Stimulated activated CD4-positive, alpha-beta T cell treated with anti-CD3 and anti-CD28 coated beads, Interleukin-15, amount 100 ng/mL, for 24 hours (primary cell): ENCODE measurements around the gene COG3.

ENCODE experiments used
- DNase-seq: peaks from one replicate; pipeline ENCODE4 v3.0.0-alpha.2; 2020

Gene COG3

DNA sequence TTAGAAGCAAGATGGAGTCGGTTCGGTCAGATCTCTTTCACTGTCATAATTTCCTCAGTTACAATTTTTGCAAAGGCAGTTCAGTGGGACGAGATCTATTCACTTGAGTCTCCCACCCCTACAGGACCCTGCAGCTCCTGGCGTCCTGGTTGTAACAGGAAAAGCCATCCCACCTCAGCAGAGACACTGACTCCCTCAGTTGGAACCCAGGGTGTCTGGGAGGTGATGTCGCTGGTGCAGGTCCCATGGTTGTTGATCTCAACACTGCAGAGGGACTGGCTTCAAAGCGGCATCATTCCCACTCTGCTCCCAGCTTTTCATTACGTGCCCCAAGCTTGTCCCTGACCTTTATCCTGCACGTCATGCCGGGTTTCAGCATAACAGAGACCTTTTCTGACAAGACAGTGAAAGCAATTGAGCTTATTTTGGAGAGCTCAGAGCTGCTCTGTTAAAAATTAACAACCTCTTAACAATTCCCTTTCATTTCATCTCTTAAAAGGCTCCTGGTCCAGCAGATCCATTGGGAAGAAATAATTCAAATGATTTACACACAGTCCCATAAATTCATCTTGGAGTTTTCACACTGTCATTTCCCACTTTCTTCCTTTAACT, 17.6 kb upstream of the COG3 start:
- DNase-seq: no peak

DNA sequence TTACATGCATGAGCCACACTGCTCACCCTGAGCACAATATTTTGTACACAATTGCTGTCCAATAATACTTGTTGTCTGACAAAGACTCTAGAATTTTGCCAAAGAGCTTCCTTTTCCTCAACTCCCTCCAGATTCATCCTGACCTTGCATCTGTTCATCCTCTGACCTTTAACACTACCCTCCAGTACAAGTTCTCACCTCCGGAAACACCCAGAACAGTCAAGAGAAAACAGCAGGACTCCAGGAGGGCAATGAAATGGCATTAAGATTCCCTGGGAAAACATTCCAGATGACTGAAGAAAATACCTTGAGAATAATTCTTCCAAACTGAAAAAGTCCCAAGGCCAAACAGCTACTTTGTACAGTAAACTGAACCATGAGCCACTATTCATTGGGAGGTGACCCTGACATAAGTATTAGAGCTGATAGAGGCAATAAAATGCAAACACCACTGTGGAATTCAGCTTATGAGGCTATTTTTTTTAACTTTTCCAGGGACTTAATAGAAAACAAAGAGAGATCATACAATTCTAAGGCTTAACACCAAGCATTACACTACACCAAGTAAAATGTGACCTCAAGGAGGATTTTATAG, 15.7 kb upstream of the COG3 start:
- DNase-seq: no peak

DNA sequence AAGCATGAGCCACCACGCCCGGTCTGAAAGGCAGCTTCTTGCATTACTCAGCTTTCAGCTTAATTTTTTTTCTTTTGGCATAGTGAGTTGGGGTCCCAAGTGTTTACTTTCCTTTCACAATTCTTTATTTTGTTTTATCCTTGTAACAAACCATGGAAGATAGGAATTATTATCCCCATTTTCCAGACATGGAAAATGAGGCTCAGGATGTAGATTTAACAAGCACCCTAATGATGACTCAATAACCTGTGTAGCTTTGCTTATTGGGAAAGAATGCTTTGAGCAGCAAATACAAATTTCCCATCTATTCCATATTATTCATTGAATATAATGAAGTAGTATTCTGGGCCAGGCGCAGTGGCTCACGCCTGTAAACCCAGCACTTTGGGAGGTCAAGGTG, 13.5 kb upstream of the COG3 start:
- no peak for DNase-seq

DNA sequence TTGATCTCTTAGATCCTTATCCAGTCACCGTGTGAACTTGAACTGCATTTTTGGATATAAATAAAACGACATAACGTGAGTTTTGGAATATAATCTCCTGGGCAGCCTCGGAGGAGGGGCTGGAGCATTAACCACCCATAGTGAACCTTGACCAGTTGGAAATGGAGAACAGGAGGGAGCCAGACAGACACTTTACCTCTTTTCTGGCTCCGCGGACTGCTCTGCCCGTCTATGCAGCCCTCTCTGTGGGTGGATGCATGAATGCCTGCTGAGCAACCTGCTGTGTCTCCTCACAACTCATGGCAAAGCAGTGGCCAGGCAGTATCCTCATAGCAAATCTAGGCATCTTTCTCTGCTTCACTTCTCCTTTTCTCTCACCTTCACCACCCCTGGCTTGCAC, 10.5 kb upstream of the COG3 start:
- no peak for DNase-seq

DNA sequence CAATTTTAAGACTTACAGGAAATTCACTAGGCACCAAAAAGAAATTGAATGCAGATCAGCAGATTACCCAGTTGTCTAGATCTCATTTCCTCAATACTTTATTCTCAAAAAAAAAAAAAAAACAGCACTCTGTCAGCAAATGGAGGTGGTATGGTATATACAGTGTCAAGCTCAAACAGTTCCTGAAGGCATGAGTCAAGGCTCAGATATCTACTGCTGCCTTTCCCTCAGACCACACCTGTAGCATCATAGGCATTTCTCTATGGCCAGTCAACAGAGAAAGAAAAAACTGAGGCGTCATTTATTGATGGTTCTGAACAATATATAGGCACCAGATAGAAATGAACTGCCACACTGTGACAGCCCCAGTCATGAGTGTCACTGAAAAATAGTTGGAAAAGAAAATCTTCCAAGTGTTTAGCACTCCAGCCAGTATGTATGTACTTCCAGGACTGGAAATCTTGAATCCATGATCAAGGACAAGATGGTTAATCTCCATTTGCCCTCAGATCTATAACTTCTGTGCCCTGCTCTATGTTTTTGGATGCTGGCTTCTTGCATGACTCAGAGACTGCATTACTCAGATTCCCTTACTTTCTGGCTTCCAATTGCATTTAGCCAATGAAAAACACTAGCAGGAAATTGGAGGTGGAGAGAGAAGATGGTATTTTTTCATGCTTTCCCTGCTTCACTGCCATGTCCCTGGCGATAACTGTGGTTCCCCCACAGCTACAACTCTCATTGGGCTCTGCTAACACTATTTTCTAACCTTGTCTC, 8.4 kb upstream of the COG3 start:
- DNase-seq: no peak

DNA sequence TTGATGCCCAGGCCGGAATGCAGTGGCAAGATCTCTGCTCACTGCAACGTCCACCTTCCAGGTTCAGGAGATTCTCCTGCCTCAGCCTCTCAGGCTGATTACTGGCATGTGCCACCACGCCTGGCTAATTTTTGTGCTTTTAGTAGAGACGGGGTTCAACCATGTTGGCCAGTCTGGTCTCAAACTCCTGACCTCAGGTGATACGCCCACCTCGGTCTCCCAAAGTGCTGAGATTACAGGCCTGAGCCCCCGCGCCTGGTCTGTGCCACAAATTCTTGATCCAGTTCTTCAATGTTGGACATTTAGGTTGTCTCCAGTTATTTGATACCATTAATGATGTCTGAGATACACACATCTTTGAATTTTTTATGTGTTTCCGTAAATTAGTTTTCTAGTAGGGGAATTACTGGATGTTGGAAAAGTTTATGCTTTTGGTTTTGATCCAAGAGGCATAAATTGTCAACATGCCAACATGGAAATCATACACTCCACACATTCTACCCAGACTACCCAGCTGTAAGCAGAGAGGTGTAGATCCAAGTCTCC, 525 bp upstream of the COG3 start:
- no peak for DNase-seq

DNA sequence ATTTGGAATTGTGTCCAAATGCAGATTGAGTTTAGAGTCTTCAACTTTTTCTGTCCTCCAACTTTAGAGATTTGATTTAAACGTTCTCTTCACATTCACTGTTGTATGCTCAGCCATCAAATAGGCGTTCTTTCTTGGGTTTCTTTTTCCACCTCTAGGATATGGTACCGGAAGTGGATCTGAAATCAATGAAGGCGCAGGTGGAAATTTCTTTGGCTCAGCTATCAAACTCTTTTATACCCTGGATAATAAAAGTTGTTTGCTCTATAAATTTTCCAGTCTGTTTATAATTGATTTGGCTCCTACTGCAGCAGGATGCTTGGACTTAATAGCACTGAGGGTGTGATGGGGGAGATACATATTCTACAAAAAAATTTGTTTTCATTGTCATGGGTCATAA, 1.6 kb downstream of the COG3 start:
- no peak for DNase-seq

DNA sequence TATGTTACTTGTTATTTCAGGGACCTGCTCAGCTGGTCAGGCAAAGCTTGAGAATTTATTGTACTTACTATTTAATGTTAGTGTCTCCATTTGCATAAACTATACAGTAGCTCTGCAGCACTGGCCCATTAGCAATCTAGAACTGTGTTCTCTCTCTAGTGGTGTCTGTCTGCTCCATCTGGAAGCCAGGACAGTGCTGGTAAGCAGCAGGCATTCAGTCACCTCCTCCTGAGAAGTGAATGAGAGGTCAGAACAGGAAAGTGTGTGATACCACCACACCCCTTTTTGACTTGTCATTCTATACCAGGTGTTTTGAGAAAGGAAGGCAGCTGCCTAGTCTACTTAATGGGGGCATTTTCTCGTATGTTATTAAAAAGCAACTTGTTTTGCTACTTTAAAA, 3.9 kb downstream of the COG3 start:
- no peak for DNase-seq

DNA sequence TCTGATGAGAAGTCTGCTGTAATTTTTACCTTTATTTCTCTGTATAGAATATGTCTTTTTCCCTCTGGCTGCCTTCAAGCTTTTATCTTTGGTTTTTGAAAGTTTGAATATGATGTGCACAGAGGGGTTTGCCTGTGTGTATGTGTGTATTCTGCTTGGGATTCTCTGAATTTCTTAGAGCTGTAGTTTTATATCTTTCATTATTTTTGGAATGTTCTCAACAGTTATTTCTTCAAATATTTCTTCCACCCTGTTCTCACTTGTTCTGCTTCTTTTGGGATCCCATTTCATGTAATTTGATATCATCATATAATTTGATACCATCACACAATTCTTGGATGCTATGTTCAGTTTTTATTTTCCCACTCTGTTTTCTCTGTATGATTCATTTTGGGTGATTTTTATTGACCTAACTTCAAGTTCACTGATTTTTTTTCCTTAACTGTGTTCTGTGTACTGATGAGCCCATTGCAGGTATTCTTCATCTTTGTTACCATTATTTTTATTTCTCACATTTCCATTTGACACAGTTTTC, 7.5 kb downstream of the COG3 start:
- DNase-seq: no peak

DNA sequence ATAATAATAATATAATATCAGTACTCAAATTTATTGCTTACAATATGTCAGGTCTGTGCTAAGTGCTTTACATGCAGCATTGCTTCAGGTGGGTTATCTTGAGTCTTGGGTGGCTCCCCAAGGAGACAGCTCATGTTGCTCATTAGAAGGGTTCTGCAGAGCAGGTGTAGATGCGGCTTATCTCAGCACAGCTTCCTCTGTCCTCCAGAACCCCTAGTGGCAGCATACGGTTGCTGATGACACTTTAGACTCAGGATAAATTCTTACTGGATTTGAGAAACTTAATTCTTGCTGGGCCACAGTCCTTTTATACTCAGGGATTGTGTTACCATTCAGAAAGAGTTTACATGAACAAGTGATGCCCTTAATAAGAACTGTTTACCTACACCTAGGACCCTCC, 8.9 kb downstream of the COG3 start:
- DNase-seq: peak; percentile 30

DNA sequence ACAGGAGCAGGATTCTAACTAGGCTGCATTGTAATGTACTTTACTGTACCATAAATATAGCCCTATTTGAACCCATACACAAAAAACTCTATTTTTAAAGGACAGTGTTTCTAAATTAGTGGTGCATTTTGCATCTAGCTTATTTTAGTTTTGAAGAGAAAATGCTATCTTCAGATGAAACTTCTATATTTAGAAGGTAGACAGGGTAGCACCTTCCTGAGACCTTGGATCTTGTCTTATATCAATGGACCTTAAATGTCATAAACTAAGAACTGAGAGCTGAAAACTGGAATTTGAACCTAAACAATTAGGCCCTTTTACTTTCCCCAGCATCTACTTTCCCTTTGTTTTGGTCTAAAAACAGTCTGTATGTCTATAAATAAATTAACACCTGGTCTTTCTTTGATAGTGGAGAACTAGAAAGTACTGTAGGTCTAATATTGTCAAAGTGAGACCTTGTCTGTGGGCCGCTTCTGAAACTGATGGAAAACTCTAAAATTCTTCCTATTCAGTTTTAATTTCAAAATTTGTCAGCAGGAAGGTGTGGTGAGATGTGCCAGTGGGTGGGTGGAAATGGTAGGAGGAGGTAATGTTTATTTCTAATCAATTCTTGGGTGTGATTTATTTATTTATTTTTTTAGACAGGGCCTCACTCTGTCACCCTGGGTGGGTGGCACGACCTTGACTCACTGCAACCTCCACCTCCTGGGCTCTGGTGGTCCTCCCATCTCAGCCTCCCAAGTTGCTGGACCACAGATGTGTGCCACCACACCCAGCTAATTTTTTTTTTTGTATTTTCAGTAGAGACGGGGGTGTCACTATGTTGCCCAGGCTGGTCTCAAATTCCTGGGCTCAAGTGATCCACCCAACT, 10.1 kb downstream of the COG3 start:
- peak; percentile 8 for DNase-seq

DNA sequence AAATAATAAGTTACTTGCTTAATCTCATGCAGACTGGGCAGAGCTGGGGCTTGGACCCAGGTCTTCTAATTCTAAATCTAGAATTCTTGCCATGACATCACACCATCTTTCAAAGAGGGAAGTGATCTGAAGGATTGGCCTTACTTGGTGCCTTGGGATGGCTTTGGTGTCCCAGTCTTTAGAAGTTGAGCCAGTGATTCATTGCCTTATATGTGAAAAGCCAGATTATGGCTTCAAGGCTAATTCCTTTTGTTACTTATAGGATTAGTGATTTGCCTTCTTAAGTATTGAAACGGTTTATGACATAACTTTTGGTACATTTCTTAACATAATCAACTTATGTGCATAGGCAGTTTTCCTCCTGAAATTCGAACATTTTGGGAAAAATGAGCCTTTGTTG, 14.9 kb downstream of the COG3 start:
- no peak for DNase-seq

DNA sequence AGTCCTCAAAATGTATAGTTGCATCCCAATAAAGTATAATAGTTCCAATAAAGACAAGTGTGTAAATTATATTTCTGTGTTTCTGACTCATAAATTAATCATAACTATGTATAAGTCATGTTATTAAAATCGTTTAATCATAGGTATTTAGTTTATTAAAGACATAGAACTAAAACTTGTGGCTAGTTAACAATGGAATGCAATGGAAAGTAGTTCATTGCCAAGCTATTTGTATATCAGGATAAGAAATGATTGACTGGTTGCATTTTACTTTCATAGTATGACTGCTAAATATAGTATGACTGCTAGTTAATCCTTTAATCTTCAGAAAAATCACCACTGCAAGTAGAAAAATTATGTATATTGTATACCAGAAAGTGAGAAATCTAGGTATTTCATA, 16.9 kb downstream of the COG3 start:
- DNase-seq: no peak

DNA sequence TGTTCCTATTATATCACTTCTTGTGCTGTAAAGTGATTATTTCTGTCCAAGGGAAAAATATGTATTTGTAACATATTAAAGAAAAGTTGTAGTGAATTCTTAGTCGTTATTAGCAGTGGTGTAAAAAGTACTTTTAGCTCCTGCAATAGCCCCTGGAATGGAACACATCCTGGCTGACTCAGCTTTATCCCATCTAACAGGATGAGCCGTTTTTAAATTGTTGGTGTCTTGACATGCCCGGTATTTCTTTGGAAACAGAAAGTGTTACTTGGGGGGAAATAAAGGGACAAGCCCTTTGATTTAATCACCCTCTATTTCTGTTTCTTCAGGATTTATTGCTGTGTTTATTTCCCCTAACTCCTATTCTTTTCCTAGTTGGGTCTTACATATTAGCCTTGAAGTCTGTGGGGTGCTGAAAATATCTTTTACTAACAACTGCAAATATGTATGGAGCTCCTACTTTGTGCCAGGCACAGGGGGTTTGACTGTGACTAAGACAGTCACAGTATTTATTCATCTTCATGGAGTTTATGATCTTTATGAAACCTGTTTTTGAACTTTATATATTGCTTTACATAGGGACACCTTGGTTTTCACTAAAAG, 17.9 kb downstream of the COG3 start:
- DNase-seq: no peak

DNA sequence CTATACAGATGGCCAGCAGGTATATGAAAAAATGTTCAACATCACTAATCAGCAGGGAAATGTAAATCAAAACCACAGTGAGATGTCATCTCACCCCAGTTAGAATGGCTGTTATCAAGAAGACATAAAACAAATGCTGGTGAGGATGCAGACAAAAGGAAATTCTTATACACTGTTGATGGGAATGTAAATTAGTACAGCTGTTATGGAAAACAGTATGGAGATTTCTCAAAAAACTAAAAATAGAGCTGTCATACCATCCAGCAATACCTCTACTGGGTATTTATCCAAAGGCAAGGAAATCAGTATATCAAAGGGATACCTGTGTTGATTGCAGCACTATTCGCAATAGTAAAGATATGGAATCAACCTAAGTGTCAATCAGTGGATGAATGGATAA, 22.9 kb downstream of the COG3 start:
- no peak for DNase-seq

DNA sequence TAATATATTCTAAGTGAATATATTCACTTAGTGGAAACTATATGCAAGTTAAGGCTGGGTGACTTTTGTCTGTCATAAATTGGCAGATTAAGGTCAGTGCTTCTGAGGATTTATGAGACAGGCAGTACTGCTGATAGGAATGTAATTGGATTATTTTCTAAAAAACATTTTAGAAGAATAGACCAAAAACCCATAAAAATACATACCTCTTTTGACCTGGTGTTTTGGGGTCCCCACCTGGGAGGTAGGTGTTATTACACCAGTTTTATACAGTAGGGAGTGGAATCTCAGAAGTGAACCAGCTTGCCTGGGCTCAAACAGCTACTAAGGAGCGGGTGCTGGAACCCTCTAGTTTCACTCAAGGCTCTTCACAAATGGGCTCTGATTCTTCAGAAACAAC, 25.3 kb downstream of the COG3 start:
- DNase-seq: no peak

DNA sequence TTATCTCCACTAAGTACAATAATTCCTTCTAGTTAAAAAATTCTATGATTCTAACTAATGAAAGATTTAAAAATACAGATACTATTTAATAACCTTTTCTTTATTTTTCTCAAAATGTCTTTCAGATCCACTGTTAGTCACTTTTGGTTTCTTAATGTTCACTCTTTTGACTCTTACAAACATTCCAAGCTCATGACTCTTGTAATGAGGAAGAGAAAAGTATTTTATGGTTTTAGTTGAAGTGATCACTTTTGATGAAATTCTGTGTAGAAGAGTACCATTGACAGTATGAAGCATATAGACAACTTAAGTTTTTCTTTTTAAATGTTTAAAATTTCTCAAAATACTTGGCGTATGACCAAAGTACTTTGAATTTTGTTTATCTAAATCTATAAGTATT, 27.8 kb downstream of the COG3 start:
- no peak for DNase-seq

DNA sequence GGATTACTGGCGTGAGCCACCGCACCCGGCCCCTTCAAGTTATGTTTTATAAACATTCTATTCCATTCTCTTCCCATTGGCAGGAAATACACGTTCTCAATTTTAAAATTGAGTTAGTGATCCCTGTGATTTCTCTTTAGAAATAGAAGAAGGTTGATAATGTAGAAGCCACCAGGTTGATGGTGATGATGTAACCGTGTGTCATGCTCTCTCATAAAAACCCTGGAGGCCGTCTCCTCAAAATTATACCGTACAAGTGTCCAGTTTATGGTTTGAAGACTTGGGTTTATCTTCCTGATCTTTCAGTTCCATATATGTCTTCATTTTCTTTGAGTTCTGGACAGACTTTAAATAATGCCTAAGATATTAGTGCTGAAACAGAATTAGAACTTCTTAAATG, 32.2 kb downstream of the COG3 start:
- DNase-seq: no peak

DNA sequence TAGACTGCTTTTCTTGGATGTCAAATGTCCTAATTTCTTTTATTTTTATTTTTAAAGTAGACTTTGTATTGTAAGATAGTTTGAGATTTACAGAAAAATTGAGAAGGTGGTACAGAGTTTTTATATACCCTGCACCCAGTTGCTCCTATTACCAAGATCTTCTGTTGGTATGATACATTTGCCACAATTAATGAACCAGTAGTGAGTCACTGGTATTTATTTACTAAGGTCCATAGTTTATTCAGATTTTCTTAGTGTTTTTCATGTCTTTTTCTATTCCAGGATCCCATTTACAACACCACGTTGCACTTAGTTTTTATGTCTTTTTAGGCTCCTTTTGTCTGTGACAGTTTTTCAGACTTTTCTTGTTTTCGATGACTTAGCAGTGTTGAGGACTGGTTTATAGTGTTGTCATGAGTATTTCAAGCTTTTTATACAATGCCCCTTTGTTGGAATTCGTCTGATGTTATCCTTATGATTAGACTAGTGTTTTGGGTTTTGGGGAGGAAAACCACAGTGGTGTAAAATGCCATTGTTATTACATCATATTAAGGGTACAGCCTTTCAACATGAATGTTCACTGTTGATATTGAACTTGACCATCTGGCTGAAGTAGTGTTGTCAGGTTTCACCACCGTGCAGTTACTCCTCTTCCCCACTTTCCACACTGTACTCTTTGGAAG, 35.9 kb downstream of the COG3 start:
- no peak for DNase-seq

DNA sequence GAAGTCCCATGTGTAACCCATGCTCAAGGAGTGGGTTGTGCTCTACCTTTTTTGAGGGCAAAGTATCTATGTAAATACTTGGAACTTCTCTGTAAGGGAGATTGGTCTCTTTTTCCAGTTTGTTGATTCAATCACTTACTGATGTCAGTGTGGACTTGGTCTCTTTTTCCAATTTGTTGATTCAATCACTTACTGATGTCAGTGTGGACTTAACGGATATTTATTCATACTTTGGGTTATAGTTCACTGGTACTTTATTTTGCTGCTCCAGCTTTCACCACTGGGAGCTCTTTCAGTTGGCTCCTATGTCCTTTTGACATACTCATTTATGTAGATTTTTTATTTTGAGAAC, 36.4 kb downstream of the COG3 start:
- DNase-seq: no peak

DNA sequence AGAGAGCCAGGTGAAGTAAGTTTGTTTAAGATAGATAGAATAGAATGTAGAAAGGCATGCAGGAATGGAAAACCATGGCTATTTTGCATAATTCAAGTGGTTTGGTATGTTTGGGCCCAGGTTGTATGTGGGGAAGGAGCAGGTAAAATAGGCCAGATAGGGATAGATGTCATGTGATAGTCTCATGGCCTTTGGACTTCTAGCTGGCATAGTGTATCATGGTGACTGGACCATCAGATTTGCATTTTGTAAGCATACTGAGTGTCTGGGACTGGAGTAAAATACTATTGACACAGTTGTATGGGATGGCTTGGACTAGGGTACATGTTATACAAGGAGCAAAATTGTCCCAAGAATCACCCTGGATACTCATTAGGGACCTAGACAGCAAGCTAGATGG, 38.9 kb downstream of the COG3 start:
- no peak for DNase-seq

DNA sequence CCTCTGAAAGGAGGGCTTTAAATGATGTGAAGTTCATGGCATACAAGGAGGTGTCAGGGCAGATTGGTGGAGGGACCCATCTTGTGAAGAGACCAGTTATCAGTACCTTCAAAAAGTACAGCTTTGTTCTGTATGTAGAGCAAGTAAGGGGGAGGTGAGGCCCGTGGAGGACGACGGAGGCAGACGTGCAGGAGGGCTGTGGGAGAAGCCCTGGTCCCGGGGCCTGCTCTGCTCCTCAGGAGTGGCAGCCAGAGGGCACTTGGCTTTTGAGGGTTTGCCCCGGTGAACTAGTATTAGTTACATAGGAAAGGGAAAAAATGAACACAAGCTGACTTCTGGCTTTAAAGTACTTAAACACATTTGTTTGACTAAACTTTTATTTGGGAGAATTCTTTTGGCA, 42.1 kb downstream of the COG3 start:
- DNase-seq: no peak
